ENCODE results near the gene H2BK1.

DNA sequence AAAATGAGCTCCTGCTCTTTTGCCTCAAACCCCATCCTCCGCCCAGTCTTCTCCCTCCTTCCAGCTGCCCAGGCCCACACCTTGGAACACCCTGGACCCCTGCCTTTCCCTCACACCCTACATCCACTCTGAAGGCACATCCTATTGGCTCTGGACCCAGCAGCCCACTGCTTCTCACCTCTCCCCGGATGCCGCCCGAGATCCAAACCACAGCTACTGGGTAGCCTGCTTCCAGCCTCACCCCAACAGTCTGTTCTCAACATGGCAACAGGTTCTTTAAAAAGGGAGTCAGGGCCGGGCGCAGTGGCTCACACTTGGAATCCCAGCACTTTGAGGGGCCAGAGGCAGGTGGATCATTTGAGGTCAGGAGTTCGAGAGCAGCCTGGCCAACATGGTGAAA is 47.7 kb upstream of the H2BK1 start:
- TF ChIP-seq, protein P1, sequence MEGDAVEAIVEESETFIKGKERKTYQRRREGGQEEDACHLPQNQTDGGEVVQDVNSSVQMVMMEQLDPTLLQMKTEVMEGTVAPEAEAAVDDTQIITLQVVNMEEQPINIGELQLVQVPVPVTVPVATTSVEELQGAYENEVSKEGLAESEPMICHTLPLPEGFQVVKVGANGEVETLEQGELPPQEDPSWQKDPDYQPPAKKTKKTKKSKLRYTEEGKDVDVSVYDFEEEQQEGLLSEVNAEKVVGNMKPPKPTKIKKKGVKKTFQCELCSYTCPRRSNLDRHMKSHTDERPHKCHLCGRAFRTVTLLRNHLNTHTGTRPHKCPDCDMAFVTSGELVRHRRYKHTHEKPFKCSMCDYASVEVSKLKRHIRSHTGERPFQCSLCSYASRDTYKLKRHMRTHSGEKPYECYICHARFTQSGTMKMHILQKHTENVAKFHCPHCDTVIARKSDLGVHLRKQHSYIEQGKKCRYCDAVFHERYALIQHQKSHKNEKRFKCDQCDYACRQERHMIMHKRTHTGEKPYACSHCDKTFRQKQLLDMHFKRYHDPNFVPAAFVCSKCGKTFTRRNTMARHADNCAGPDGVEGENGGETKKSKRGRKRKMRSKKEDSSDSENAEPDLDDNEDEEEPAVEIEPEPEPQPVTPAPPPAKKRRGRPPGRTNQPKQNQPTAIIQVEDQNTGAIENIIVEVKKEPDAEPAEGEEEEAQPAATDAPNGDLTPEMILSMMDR (IDR thresholded peaks at IDR 0.05) = no peak
- TF ChIP-seq POLR2A (IDR thresholded peaks at IDR 0.05) = no peak

Measured in vagina (tissue), 2 donors.